HT-29 (cell line): ENCODE data around the gene KLHL11. TPM values are rescaled to one million over a fixed set of nuclear protein-coding genes. Genes with fewer than 3 reads are reported as not detected.
A peak's percentile ranks its signal among the peaks of the same experiment; 100 is the strongest.

Experiments
- DNase-seq: peaks from one replicate; pipeline ENCODE4 v3.0.0-alpha.2; 2015; ENCODE audit warnings: low spot score
- total RNA-seq: library from RNA; depleted of rRNA; stranded (reverse); fragments of >200 nt; shearing (Covaris generic); gene quantifications from 2 replicates; pipeline ENCODE4 v1.2.3, GENCODE V29; 2014; rRNA removed

Gene KLHL11
- 23.4 and 25.1 TPM in 2 replicates for total RNA-seq

- DNase-seq, result peak; percentile 88
Observed at GRCh38 chr17:41864836-41865595, at the start of gene KLHL11. Gene KLHL11 (minus strand): TSS chr17:41865423. CDS start chr17:41865370, 53 bp downstream.

- DNase-seq, result no peak
Observed at GRCh38 chr17:41915020-41915419, 49.8 kb upstream of the KLHL11 start.

GRCh38 chr17:41914358-41914766 is 49.1 kb upstream of the KLHL11 start:
- DNase-seq, result no peak

- no peak for DNase-seq
Observed at GRCh38 chr17:41913798-41914197, 48.6 kb upstream of the KLHL11 start.

- DNase-seq, result no peak
Observed at GRCh38 chr17:41912925-41913324, 47.7 kb upstream of the KLHL11 start.

- no peak for DNase-seq
Observed at GRCh38 chr17:41910701-41911391, 45.6 kb upstream of the KLHL11 start.

- DNase-seq, result no peak
Observed at GRCh38 chr17:41909088-41909487, 43.9 kb upstream of the KLHL11 start.

GRCh38 chr17:41907633-41908539 is 42.7 kb upstream of the KLHL11 start:
- peak; percentile 71 for DNase-seq

GRCh38 chr17:41907185-41907556 is 41.9 kb upstream of the KLHL11 start:
- DNase-seq, result no peak

GRCh38 chr17:41906465-41907184 is 41.4 kb upstream of the KLHL11 start:
- DNase-seq, result no peak

- DNase-seq, result no peak
Observed at GRCh38 chr17:41905172-41905571, 39.9 kb upstream of the KLHL11 start.

GRCh38 chr17:41904242-41904841 is 39.1 kb upstream of the KLHL11 start:
- DNase-seq, result no peak

- no peak for DNase-seq
Observed at GRCh38 chr17:41901646-41902045, 36.4 kb upstream of the KLHL11 start.

GRCh38 chr17:41896726-41897125 is 31.5 kb upstream of the KLHL11 start:
- no peak for DNase-seq

GRCh38 chr17:41895617-41896016 is 30.4 kb upstream of the KLHL11 start:
- DNase-seq, result no peak

GRCh38 chr17:41894791-41895331 is 29.6 kb upstream of the KLHL11 start:
- no peak for DNase-seq

- DNase-seq, result no peak
Observed at GRCh38 chr17:41893384-41893783, 28.2 kb upstream of the KLHL11 start.

GRCh38 chr17:41892021-41892376 is 26.8 kb upstream of the KLHL11 start:
- no peak for DNase-seq

GRCh38 chr17:41891135-41892020 is 26.2 kb upstream of the KLHL11 start:
- DNase-seq, result no peak
